Neural cell (in vitro differentiated cells): ENCODE results near the gene RAPGEF5. TPM values are rescaled to one million over a fixed set of nuclear protein-coding genes. Genes with fewer than 3 reads are reported as not detected.

ENCODE experiments used
- H2AFZ ChIP-seq: fragments of 200-600, 300-800 bp; sonication (generic), shearing (Covaris generic); 2 replicates; pipeline ENCODE4 v1.6.0; 2014; ENCODE audit warnings: low read depth, mild to moderate bottlenecking, antibody characterized with exemption, low read length, moderate library complexity
- H3F3A ChIP-seq: fragments of 200-600 bp; shearing (Covaris generic); 2 replicates; pipeline ENCODE4 v1.6.1; 2016; ENCODE audit warnings: mild to moderate bottlenecking, moderate library complexity, mixed read lengths, antibody characterized with exemption, low read length; ENCODE audit not compliant: insufficient read depth, poor library complexity, severe bottlenecking
- H3K27ac ChIP-seq: fragments of 200-600, 300-800 bp; sonication (generic), shearing (Covaris generic); 2 replicates; pipeline ENCODE4 v1.5.1; 2014; ENCODE audit warnings: mild to moderate bottlenecking, low read length, moderate library complexity
- H3K27me3 ChIP-seq: fragments of 300-800, 200-600 bp; sonication (generic), shearing (Covaris generic); 2 replicates; pipeline ENCODE4 v1.6.0; 2014; ENCODE audit warnings: mild to moderate bottlenecking, low read depth, low read length, moderate library complexity; ENCODE audit not compliant: insufficient read depth
- H3K36me3 ChIP-seq: fragments of 300-800, 200-600 bp; sonication (generic), shearing (Covaris generic); 2 replicates; pipeline ENCODE4 v1.5.1; 2014; ENCODE audit warnings: mild to moderate bottlenecking, antibody characterized with exemption, low read length, moderate library complexity; ENCODE audit not compliant: insufficient read depth
- H3K4me2 ChIP-seq: fragments of 300-800, 200-600 bp; sonication (generic), shearing (Covaris generic); 2 replicates; pipeline ENCODE4 v1.6.0; 2014; ENCODE audit warnings: mild to moderate bottlenecking, low read length
- H3K4me3 ChIP-seq: fragments of 300-800, 200-600 bp; sonication (generic), shearing (Covaris generic); 2 replicates; pipeline ENCODE4 v1.5.1; 2014; ENCODE audit warnings: mild to moderate bottlenecking, low read length, moderate library complexity
- H3K79me2 ChIP-seq: fragments of 200-600 bp; shearing (Covaris generic); replicated peaks from 2 replicates; pipeline ENCODE4 v1.6.0; 2014; ENCODE audit warnings: mild to moderate bottlenecking, low read length, moderate library complexity; ENCODE audit not compliant: insufficient read depth
- H3K9ac ChIP-seq: fragments of 300-800, 200-600 bp; sonication (generic), shearing (Covaris generic); 2 replicates; pipeline ENCODE4 v1.6.1; 2016; ENCODE audit warnings: mild to moderate bottlenecking, low read length, mixed read lengths
- H3K9me2 ChIP-seq: fragments of 200-600 bp; shearing (Covaris generic); 2 replicates; pipeline ENCODE4 v1.6.1; 2016; ENCODE audit warnings: mild to moderate bottlenecking, low read length, mixed read lengths; ENCODE audit not compliant: insufficient read depth
- H3K9me3 ChIP-seq: fragments of 200-600, 300-800 bp; sonication (generic), shearing (Covaris generic); 2 replicates; pipeline ENCODE4 v1.6.1; 2016; ENCODE audit warnings: mild to moderate bottlenecking, mixed run types, low read length, moderate library complexity, mixed read lengths
- H4K20me1 ChIP-seq: fragments of 200-600 bp; shearing (Covaris generic); 2 replicates; pipeline ENCODE4 v1.6.1; 2016; ENCODE audit warnings: mild to moderate bottlenecking, mixed run types; ENCODE audit not compliant: insufficient read depth
- EP300 ChIP-seq: fragments of 450-650 bp; conservative IDR thresholded peaks from 2 replicates; pipeline ENCODE4 v1.6.1; 2014; ENCODE audit warnings: antibody characterized with exemption, mild to moderate bottlenecking, moderate library complexity; ENCODE audit not compliant: poor library complexity, severe bottlenecking
- EZH2 ChIP-seq: fragments of 200-600, 300-800 bp; shearing (Covaris generic), sonication (generic); IDR thresholded peaks from 2 replicates; pipeline ENCODE4 v1.6.1; 2014; ENCODE audit warnings: antibody characterized with exemption, low read length, borderline replicate concordance, mild to moderate bottlenecking; ENCODE audit not compliant: insufficient read depth, poor library complexity, severe bottlenecking
- MXI1 ChIP-seq: fragments of 450-650 bp; conservative IDR thresholded peaks from 2 replicates; pipeline ENCODE4 v1.6.1; 2014; ENCODE audit warnings: antibody characterized with exemption, mild to moderate bottlenecking; ENCODE audit not compliant: poor library complexity, severe bottlenecking
- POLR2AphosphoS5 ChIP-seq: IDR thresholded peaks from 2 replicates; pipeline ENCODE4 v1.6.1; 2012
- RAD21 ChIP-seq: fragments of 450-650 bp; conservative IDR thresholded peaks from 2 replicates; pipeline ENCODE4 v1.6.1; 2014; ENCODE audit warnings: antibody characterized with exemption, mild to moderate bottlenecking, moderate library complexity
- SMC3 ChIP-seq: fragments of 450-650 bp; conservative IDR thresholded peaks from 2 replicates; pipeline ENCODE4 v1.6.1; 2014; ENCODE audit warnings: antibody characterized with exemption, mild to moderate bottlenecking, moderate library complexity; ENCODE audit not compliant: poor library complexity
- TAF1 ChIP-seq: IDR thresholded peaks from 2 replicates; pipeline ENCODE4 v1.6.1; 2012; ENCODE audit warnings: low read depth
- polyA plus RNA-seq: library from polyadenylated mRNA; depleted of rRNA; stranded (reverse); fragments of >200 nt; gene quantifications from 2 replicates; pipeline ENCODE4 v1.2.3, GENCODE V29; 2014
- TF ChIP-seq, protein P1 (sequence below): fragments of 450-650 bp; IDR thresholded peaks from 2 replicates; pipeline ENCODE4 v1.5.1; 2014; ENCODE audit warnings: antibody characterized with exemption, mild to moderate bottlenecking, moderate library complexity; ENCODE audit not compliant: poor library complexity, severe bottlenecking
- TF ChIP-seq, protein P2 (sequence below): IDR thresholded peaks from 2 replicates; pipeline ENCODE4 v1.6.1; 2012; ENCODE audit warnings: borderline replicate concordance

RAPGEF5 gene
- polyA plus RNA-seq, 1 donor from 2014 or later, result 48.0 TPM

DNA sequence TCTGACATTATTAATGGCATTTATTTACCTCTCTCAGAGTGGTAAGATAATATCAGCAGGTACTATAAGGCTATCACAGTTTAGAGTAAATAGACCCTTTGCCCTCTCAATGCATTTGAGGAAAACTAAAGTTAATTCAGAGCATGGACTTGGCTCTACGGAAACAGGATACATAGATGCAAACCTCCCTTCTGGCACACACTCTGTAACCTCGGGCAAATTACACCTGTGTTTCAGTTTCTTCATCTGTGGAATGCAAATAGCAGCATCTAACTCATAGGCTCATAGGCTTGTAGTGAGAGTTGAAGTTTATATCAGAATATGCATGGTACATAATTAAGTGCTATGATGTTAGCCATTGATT lies 5.6 kb downstream of the RAPGEF5 start:
- Histone ChIP-seq H3K79me2 (no peaks in the 10 kb centered on the region), H4K20me1 (no peaks in the 10 kb centered on the region), H3K27ac (no peak overlapping the region), H3K9me2 (no peaks in the 10 kb centered on the region), H3K4me2 (no peak overlapping the region), H3K9me3 (no peaks in the 10 kb centered on the region), H3K36me3 (no peaks in the 10 kb centered on the region), H3K9ac (no peak overlapping the region), H2AFZ (no peak overlapping the region), H3K4me3 (no peak overlapping the region), H3F3A (no peaks in the 10 kb centered on the region), H3K27me3 (peaks cover 10% of the 10 kb centered on the region)
- no peak for TF ChIP-seq EP300

DNA sequence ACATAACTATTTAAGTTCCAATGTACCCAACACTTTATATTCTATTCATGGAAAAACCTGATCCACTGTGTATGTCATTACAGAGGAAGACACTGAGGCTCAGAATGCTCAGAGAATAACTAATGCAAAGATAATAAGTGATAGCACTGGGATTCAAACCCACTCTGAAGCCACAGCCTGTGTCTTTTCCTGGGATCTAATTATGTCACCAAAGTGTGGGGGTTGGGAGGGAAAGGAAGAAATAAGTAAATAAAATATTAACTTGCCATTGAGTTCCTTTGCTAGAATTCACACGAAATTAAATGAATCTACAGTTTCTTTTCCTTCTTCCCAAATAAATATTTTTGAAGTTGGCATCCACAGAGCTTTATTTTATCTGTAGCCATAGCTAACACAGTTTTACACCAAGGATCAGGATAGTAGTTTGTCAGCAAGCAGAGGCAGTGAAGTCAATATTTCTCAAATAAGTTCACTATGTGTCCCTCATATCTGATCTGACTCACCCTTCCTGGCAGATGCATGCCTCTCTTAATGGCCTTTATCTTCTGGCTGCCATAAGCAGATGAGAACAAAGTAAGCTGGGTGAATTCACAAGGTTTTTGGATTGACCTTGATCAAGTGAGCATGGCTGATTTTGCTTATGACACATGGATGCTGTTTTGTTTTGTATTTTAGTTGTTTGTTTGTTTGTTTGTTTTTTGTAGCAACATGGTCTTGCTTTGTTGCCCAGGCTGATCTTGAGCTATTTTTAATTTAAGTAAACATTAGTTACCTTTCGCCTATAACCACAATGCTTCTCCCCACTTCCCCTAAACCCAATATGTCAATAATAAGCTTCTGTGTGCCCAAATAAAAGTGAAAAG lies 6.3 kb downstream of the RAPGEF5 start:
- Histone ChIP-seq H3K27me3 (peaks cover 4% of the 10 kb centered on the region), H3K79me2 (no peaks in the 10 kb centered on the region), H3K27ac (no peak overlapping the region), H3K9ac (no peak overlapping the region), H3F3A (no peaks in the 10 kb centered on the region), H4K20me1 (no peaks in the 10 kb centered on the region), H3K9me2 (no peaks in the 10 kb centered on the region), H2AFZ (no peak overlapping the region), H3K4me2 (no peak overlapping the region), H3K36me3 (no peaks in the 10 kb centered on the region), H3K9me3 (no peaks in the 10 kb centered on the region), H3K4me3 (no peak overlapping the region)
- TF ChIP-seq EZH2, result no peak
- TF ChIP-seq TAF1, result no peak
- TF ChIP-seq, protein P1, sequence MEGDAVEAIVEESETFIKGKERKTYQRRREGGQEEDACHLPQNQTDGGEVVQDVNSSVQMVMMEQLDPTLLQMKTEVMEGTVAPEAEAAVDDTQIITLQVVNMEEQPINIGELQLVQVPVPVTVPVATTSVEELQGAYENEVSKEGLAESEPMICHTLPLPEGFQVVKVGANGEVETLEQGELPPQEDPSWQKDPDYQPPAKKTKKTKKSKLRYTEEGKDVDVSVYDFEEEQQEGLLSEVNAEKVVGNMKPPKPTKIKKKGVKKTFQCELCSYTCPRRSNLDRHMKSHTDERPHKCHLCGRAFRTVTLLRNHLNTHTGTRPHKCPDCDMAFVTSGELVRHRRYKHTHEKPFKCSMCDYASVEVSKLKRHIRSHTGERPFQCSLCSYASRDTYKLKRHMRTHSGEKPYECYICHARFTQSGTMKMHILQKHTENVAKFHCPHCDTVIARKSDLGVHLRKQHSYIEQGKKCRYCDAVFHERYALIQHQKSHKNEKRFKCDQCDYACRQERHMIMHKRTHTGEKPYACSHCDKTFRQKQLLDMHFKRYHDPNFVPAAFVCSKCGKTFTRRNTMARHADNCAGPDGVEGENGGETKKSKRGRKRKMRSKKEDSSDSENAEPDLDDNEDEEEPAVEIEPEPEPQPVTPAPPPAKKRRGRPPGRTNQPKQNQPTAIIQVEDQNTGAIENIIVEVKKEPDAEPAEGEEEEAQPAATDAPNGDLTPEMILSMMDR, result no peak
- TF ChIP-seq EP300, result no peak
- TF ChIP-seq, protein P2, sequence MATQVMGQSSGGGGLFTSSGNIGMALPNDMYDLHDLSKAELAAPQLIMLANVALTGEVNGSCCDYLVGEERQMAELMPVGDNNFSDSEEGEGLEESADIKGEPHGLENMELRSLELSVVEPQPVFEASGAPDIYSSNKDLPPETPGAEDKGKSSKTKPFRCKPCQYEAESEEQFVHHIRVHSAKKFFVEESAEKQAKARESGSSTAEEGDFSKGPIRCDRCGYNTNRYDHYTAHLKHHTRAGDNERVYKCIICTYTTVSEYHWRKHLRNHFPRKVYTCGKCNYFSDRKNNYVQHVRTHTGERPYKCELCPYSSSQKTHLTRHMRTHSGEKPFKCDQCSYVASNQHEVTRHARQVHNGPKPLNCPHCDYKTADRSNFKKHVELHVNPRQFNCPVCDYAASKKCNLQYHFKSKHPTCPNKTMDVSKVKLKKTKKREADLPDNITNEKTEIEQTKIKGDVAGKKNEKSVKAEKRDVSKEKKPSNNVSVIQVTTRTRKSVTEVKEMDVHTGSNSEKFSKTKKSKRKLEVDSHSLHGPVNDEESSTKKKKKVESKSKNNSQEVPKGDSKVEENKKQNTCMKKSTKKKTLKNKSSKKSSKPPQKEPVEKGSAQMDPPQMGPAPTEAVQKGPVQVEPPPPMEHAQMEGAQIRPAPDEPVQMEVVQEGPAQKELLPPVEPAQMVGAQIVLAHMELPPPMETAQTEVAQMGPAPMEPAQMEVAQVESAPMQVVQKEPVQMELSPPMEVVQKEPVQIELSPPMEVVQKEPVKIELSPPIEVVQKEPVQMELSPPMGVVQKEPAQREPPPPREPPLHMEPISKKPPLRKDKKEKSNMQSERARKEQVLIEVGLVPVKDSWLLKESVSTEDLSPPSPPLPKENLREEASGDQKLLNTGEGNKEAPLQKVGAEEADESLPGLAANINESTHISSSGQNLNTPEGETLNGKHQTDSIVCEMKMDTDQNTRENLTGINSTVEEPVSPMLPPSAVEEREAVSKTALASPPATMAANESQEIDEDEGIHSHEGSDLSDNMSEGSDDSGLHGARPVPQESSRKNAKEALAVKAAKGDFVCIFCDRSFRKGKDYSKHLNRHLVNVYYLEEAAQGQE, result no peak
- no peak for TF ChIP-seq RAD21
- no peak for TF ChIP-seq MXI1
- TF ChIP-seq POLR2AphosphoS5, result no peak
- TF ChIP-seq SMC3, result no peak
